ENCODE results near the gene SCAF8.
"Not testable (repeated sequence)": the region's sequence is repeated elsewhere in the genome, so short reads cannot be mapped to it uniquely, and the experiment has no call there.

SCAF8 gene

GRCh38 chr6:154737424-154737823 is 4.2 kb downstream of the SCAF8 start:
- Histone ChIP-seq H3K4me1 (peaks cover 3% of the 10 kb centered on the region), H3K9ac (no peak overlapping the region), H3K4me2 (ENCODE audit: low read length) (no peak overlapping the region), H3K36me3 (ENCODE audit: control insufficient read depth, insufficient read depth, low read length) (no peaks in the 10 kb centered on the region), H3K9me3 (ENCODE audit: control insufficient read depth, low read length) (no peaks in the 10 kb centered on the region), H2AFZ (no peak overlapping the region), H3K27me3 (ENCODE audit: control insufficient read depth, insufficient read depth, low read length) (no peaks in the 10 kb centered on the region), H3K4me3 (ENCODE audit: low read depth, low read length) (no peak overlapping the region), H3K27ac (no peak overlapping the region), H3K79me2 (peaks cover 56% of the 10 kb centered on the region)
- TF ChIP-seq, protein P1, sequence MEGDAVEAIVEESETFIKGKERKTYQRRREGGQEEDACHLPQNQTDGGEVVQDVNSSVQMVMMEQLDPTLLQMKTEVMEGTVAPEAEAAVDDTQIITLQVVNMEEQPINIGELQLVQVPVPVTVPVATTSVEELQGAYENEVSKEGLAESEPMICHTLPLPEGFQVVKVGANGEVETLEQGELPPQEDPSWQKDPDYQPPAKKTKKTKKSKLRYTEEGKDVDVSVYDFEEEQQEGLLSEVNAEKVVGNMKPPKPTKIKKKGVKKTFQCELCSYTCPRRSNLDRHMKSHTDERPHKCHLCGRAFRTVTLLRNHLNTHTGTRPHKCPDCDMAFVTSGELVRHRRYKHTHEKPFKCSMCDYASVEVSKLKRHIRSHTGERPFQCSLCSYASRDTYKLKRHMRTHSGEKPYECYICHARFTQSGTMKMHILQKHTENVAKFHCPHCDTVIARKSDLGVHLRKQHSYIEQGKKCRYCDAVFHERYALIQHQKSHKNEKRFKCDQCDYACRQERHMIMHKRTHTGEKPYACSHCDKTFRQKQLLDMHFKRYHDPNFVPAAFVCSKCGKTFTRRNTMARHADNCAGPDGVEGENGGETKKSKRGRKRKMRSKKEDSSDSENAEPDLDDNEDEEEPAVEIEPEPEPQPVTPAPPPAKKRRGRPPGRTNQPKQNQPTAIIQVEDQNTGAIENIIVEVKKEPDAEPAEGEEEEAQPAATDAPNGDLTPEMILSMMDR (IDR thresholded peaks at IDR 0.05), result no peak

DNA sequence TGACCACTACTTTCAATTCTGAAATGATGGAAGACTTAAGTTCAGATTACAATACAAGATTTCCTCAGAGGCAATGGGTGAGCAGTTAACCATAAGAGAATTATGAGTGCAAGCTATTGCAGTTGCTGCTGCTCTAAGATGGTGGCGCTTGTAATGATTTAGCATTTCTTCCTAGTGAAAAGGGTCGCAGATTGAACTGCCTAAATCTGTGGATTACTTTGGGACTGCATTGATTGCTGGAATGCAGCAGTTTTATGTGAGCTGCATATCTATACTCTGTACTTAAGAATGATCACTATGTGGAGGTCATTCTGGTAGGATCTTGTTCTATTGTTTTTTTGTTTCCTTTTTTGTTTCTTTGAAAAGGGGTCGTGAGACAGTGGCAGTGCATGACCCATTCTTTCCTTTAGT is 5.3 kb downstream of the SCAF8 start:
- H3K9me3 ChIP-seq (ENCODE audit: control insufficient read depth, low read length), result no peaks in the 10 kb centered on the region
- H3K79me2 ChIP-seq, result peaks cover 59% of the 10 kb centered on the region
- H3K27me3 ChIP-seq (ENCODE audit: control insufficient read depth, insufficient read depth, low read length), result no peaks in the 10 kb centered on the region
- no peak overlapping the region for H3K4me2 ChIP-seq (ENCODE audit: low read length)
- no peak overlapping the region for H3K27ac ChIP-seq
- TF ChIP-seq, protein P1 (IDR thresholded peaks at IDR 0.05), result no peak
- H3K9ac ChIP-seq, result no peak overlapping the region
- H3K4me3 ChIP-seq (ENCODE audit: low read depth, low read length), result no peak overlapping the region
- H3K4me1 ChIP-seq, result peaks cover 3% of the 10 kb centered on the region
- no peak overlapping the region for H2AFZ ChIP-seq
- no peaks in the 10 kb centered on the region for H3K36me3 ChIP-seq (ENCODE audit: control insufficient read depth, insufficient read depth, low read length)

DNA sequence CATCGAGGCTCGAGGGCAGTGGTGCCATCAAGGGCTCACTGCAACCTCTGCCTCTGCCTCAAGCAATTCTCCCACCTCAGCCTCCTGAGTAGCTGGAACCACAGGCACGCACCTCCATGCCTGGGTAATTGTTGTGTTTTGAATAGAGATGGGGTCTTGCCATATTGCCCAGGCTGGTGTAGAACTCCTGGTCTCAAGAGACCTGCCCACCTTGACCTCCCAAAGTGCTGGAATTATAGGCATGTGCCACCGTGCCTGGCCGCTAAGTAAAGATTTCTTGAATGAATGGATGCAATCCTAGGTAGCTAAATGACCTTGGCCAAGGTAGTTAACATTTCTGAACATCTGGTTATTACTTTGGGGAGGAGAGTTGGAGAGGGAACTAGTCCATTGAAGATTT is 7.4 kb downstream of the SCAF8 start:
- TF ChIP-seq, protein P1 (IDR thresholded peaks at IDR 0.05), result no peak
- Histone ChIP-seq H2AFZ (no peak overlapping the region), H3K4me2 (ENCODE audit: low read length) (no peak overlapping the region), H3K4me3 (ENCODE audit: low read depth, low read length) (no peak overlapping the region), H3K9me3 (ENCODE audit: control insufficient read depth, low read length) (no peaks in the 10 kb centered on the region), H3K4me1 (peaks cover 3% of the 10 kb centered on the region), H3K9ac (no peak overlapping the region), H3K27me3 (ENCODE audit: control insufficient read depth, insufficient read depth, low read length) (no peaks in the 10 kb centered on the region), H3K79me2 (peaks cover 67% of the 10 kb centered on the region), H3K36me3 (ENCODE audit: control insufficient read depth, insufficient read depth, low read length) (no peaks in the 10 kb centered on the region), H3K27ac (no peak overlapping the region)

- Histone ChIP-seq H3K36me3 (ENCODE audit: control insufficient read depth, insufficient read depth, low read length) (no peaks in the 10 kb centered on the region), H3K4me3 (ENCODE audit: low read depth, low read length) (no peak overlapping the region), H3K79me2 (peaks cover 62% of the 10 kb centered on the region), H3K9ac (no peak overlapping the region), H3K27me3 (ENCODE audit: control insufficient read depth, insufficient read depth, low read length) (no peaks in the 10 kb centered on the region), H3K27ac (no peak overlapping the region), H3K9me3 (ENCODE audit: control insufficient read depth, low read length) (no peaks in the 10 kb centered on the region), H3K4me1 (peaks cover 6% of the 10 kb centered on the region), H3K4me2 (ENCODE audit: low read length) (no peak overlapping the region), H2AFZ (no peak overlapping the region)
- TF ChIP-seq, protein P1 (IDR thresholded peaks at IDR 0.05), result no peak
These were observed 9.7 kb downstream of the SCAF8 start for GRCh38 chr6:154742891-154743290.

GRCh38 chr6:154744029-154744745 is 11.0 kb downstream of the SCAF8 start:
- H3K27me3 ChIP-seq (ENCODE audit: control insufficient read depth, insufficient read depth, low read length); H3K9me3 ChIP-seq (ENCODE audit: control insufficient read depth, low read length); H3K4me3 ChIP-seq (ENCODE audit: low read depth, low read length); H3K9ac ChIP-seq; H3K27ac ChIP-seq; H3K4me2 ChIP-seq (ENCODE audit: low read length); H3K36me3 ChIP-seq (ENCODE audit: control insufficient read depth, insufficient read depth, low read length); H3K4me1 ChIP-seq; H2AFZ ChIP-seq: not testable (repeated sequence)
- H3K79me2 ChIP-seq, result peaks cover 61% of the 10 kb centered on the region
